ENCODE results near the gene SENP3.
"Not testable (repeated sequence)": the region's sequence is repeated elsewhere in the genome, so short reads cannot be mapped to it uniquely, and the experiment has no call there.

GRCh38 chr17:7597561-7597960 is 35.8 kb downstream of the SENP3 start:
- TF ChIP-seq POLR2A (IDR thresholded peaks at IDR 0.05; ENCODE audit: low read length); CTCF (IDR thresholded peaks at IDR 0.05); POLR2AphosphoS2 (conservative IDR thresholded peaks at IDR 0.05; ENCODE audit: low read length); PBX3 (IDR thresholded peaks at IDR 0.05); MAFK (IDR thresholded peaks at IDR 0.05; ENCODE audit: partially characterized antibody): not testable (repeated sequence)

All from A549 (cell line).